ENCODE measurements around the gene CTNNA3.

DNA sequence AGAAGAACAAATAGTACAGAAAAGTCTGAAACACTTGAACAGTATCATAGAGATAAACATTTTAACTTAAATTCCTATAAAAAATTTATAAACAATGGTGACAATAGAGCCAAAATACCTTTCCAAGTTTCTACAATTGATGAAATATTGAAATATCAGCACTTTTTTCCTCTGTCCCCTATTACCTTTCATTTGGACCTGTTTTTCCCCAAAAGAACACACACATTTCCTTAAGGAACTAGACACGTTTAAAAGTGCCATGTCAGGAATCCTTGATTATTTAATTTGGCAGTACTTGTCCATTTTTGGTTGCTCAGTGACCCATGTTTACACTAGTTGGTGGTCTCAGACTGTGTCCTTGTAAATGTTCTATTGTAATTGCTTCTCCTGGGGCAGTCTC, 162.6 kb downstream of the CTNNA3 start:
- TF ChIP-seq, protein P1, sequence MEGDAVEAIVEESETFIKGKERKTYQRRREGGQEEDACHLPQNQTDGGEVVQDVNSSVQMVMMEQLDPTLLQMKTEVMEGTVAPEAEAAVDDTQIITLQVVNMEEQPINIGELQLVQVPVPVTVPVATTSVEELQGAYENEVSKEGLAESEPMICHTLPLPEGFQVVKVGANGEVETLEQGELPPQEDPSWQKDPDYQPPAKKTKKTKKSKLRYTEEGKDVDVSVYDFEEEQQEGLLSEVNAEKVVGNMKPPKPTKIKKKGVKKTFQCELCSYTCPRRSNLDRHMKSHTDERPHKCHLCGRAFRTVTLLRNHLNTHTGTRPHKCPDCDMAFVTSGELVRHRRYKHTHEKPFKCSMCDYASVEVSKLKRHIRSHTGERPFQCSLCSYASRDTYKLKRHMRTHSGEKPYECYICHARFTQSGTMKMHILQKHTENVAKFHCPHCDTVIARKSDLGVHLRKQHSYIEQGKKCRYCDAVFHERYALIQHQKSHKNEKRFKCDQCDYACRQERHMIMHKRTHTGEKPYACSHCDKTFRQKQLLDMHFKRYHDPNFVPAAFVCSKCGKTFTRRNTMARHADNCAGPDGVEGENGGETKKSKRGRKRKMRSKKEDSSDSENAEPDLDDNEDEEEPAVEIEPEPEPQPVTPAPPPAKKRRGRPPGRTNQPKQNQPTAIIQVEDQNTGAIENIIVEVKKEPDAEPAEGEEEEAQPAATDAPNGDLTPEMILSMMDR (IDR thresholded peaks at IDR 0.05) = no peak
- no peak for TF ChIP-seq POLR2AphosphoS5 (IDR thresholded peaks at IDR 0.05; ENCODE audit: low read depth, low read length)
